H54 (cell line): ENCODE measurements around the gene NANP.

Source experiments
- DNase-seq: peaks from one replicate; pipeline ENCODE4 v3.0.0; 2011; ENCODE audit warnings: low spot score, mixed read lengths; ENCODE audit not compliant: insufficient read length
- FAIRE-seq: peaks from 3 replicates; lab custom pipeline; 2011; peaks lifted over from hg19 to GRCh38; lab: Jason Lieb, UNC
- POLR2A ChIP-seq: IDR thresholded peaks from 2 replicates; pipeline ENCODE4 v1.6.1; 2011; ENCODE audit warnings: low read depth, mild to moderate bottlenecking, low read length

The NANP gene

GRCh38 chr20:25571240-25571639 lies 52.6 kb downstream of the NANP start:
- TF ChIP-seq POLR2A, result no peak
- FAIRE-seq, result no peak
- DNase-seq, result no peak

GRCh38 chr20:25570148-25570530 lies 53.7 kb downstream of the NANP start:
- FAIRE-seq (no peak), DNase-seq (no peak)
- TF ChIP-seq POLR2A, result no peak

- TF ChIP-seq POLR2A, result no peak
- DNase-seq (no peak), FAIRE-seq (no peak)
Measured at GRCh38 chr20:25567286-25567685, 56.5 kb downstream of the NANP start.

GRCh38 chr20:25566821-25567220 lies 57.0 kb downstream of the NANP start:
- no peak for DNase-seq
- no peak for TF ChIP-seq POLR2A
- FAIRE-seq, result no peak

GRCh38 chr20:25565578-25566157 lies 58.1 kb downstream of the NANP start:
- DNase-seq, result no peak
- no peak for TF ChIP-seq POLR2A
- no peak for FAIRE-seq

- no peak for FAIRE-seq
- no peak for DNase-seq
- TF ChIP-seq POLR2A, result no peak
Measured at GRCh38 chr20:25563876-25564275, 59.9 kb downstream of the NANP start.

- no peak for FAIRE-seq
- TF ChIP-seq POLR2A, result no peak
- no peak for DNase-seq
Measured at GRCh38 chr20:25563362-25563761, 60.5 kb downstream of the NANP start.
